ENCODE results near the gene CCDC138.
A peak's percentile ranks its signal among the peaks of the same experiment; 100 is the strongest.

The CCDC138 gene

GRCh38 chr2:108898315-108899082, 111.9 kb downstream of the CCDC138 start:
- DNase-seq, result no peak

- no peak for DNase-seq
Measured at GRCh38 chr2:108904680-108905079, 118.1 kb downstream of the CCDC138 start.

- no peak for DNase-seq
Measured at GRCh38 chr2:108905176-108905575, 118.6 kb downstream of the CCDC138 start.

- DNase-seq, result no peak
Measured at GRCh38 chr2:108905906-108906305, 119.3 kb downstream of the CCDC138 start.

- DNase-seq, result no peak
Measured at GRCh38 chr2:108906403-108907077, 120.0 kb downstream of the CCDC138 start.

- DNase-seq, result no peak
Measured at GRCh38 chr2:108907822-108908712, 121.5 kb downstream of the CCDC138 start.

GRCh38 chr2:108908713-108909070, 122.1 kb downstream of the CCDC138 start:
- DNase-seq, result no peak

GRCh38 chr2:108909275-108909823, 122.8 kb downstream of the CCDC138 start:
- DNase-seq, result no peak

GRCh38 chr2:108910011-108910431, 123.5 kb downstream of the CCDC138 start:
- no peak for DNase-seq

GRCh38 chr2:108910541-108911396, 124.2 kb downstream of the CCDC138 start:
- DNase-seq, result peak; percentile 19

- no peak for DNase-seq
Measured at GRCh38 chr2:108911401-108911800, 124.8 kb downstream of the CCDC138 start.

GRCh38 chr2:108911807-108912628, 125.4 kb downstream of the CCDC138 start:
- no peak for DNase-seq

- DNase-seq, result no peak
Measured at GRCh38 chr2:108912629-108912902, 126.0 kb downstream of the CCDC138 start.

- no peak for DNase-seq
Measured at GRCh38 chr2:108916122-108916795, 129.7 kb downstream of the CCDC138 start.

- DNase-seq, result no peak
Measured at GRCh38 chr2:108916796-108917421, 130.3 kb downstream of the CCDC138 start.

GRCh38 chr2:108917526-108917925, 131.0 kb downstream of the CCDC138 start:
- no peak for DNase-seq

GRCh38 chr2:108918156-108918874, 131.7 kb downstream of the CCDC138 start:
- no peak for DNase-seq

- no peak for DNase-seq
Measured at GRCh38 chr2:108918941-108919341, 132.4 kb downstream of the CCDC138 start.

GRCh38 chr2:108919571-108920373, 133.2 kb downstream of the CCDC138 start:
- DNase-seq, result no peak
